ENCODE data around the gene STUM. TPM values are rescaled to one million over a fixed set of nuclear protein-coding genes. Genes with fewer than 3 reads are reported as not detected.
A peak's percentile ranks its signal among the peaks of the same experiment; 100 is the strongest.

Gene STUM
- total RNA-seq, 2 experiments from 2014 or later, result not detected

DNA sequence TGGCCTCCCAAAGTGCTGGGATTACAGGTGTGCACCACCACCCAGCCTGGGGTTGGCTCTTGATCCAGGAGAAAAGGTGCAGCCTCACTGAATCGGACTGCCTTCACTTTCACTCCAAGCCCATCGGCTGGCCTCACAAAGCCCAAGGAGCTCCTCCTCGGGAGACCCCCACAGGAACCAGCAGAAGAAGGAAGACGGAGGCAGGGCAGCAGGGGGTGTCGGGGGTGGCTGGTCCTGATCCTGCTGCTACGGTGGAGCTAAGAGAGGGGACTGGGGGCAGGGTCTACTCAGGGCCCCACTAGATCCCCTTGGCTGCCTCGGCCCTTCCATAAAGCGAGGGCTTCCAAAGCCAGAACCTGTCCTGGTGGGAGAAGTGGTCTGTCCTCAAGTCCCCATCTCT is 93.9 kb downstream of the STUM start:
- no peak overlapping the region for H3K27ac Mint-ChIP-seq
- H3K36me3 Mint-ChIP-seq (ENCODE audit: low read depth), result peaks cover 96% of the 10 kb centered on the region
- intact Hi-C loops (cut with DNase I, micrococcal nuclease), result no loop called here

DNA sequence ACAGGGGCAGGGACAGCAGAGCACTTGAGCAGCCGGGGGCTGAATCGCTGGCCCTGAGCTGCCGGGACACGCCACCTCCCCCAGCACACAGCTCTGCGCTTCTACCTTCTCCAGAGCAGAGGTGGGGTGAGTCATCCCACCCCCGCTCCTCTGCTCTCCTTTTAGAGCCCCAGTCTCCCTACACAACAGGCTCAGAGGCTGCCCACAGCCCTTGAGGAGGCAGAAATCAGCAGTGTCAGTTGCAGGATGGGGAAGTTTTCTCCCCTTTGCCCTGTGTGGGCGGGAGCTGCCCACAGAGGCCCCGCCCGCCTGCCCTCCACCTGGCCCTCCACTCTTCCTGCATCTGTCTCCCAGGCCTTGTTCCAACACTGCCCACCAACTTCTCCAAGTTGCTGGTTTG is 94.6 kb downstream of the STUM start:
- POLR2A ChIA-PET, result interaction anchor here (0.6 to 3.0 kb wide), 7 partner anchors 11 to 96 kb away, joined by 3 to 12 read pairs (median 5); partner anchors contain the start of gene ITPKB
- Histone ChIP-seq H3K27ac (ENCODE audit: low read depth in 1 of 2, low read length in 2 of 2) (peak overlapping the region; percentile 41 to 73), H3K9me3 (ENCODE audit: control insufficient read depth in 1 of 2, insufficient read depth in 1 of 2, low read length in 2 of 2) (no peaks in the 10 kb centered on the region), H3K27me3 (ENCODE audit: control insufficient read depth in 1 of 2, insufficient read depth in 2 of 2, low read length in 2 of 2) (no peaks in the 10 kb centered on the region), H3K4me3 (ENCODE audit: low read length) (no peak overlapping the region), H3K4me1 (ENCODE audit: insufficient read depth, low read length) (peaks cover 78% of the 10 kb centered on the region), H3K36me3 (ENCODE audit: insufficient read depth, low read length) (peaks cover 98% of the 10 kb centered on the region)
- intact Hi-C loops (cut with DNase I, micrococcal nuclease), result no loop called here
- CTCF ChIA-PET, result interaction anchor here (0.9 to 2.0 kb wide), 3 partner anchors 8 to 98 kb away, joined by 3 to 6 read pairs (median 4); no protein-coding TSS in a partner anchor
- no peaks in the 10 kb centered on the region for H3K9me3 Mint-ChIP-seq
- peak overlapping the region; percentile 75 for H3K4me3 Mint-ChIP-seq
- H3K4me1 Mint-ChIP-seq (ENCODE audit: low read depth), result peaks cover 51% of the 10 kb centered on the region
- peaks cover 96% of the 10 kb centered on the region for H3K36me3 Mint-ChIP-seq (ENCODE audit: low read depth)
- no peak for TF ChIP-seq CTCF (IDR thresholded peaks at IDR 0.05)
- no peak overlapping the region for H3K27ac Mint-ChIP-seq
- H3K27me3 Mint-ChIP-seq, result no peaks in the 10 kb centered on the region
- ATAC-seq (ENCODE audit: poor library complexity) (peak; percentile 75), DNase-seq (peak in 11 of 14 experiments; percentile 35 to 79 (median 58))

More for the DNA sequence above, 93.9 kb downstream of the STUM start:
- H3K9me3 Mint-ChIP-seq, result no peaks in the 10 kb centered on the region
- CTCF ChIA-PET, result interaction anchor here (0.9 to 2.0 kb wide), 3 partner anchors 16 to 99 kb away, joined by 3 to 6 read pairs (median 4); no protein-coding TSS in a partner anchor
- ATAC-seq (ENCODE audit: poor library complexity) (no peak), DNase-seq (peak in 1 of 14 experiments; percentile 2)
- no peak overlapping the region for H3K4me3 Mint-ChIP-seq
- peaks cover 55% of the 10 kb centered on the region for H3K4me1 Mint-ChIP-seq (ENCODE audit: low read depth)
- POLR2A ChIA-PET, result interaction anchor here (1.0 to 1.5 kb wide), 3 partner anchors 11 to 97 kb away, joined by 3 to 7 read pairs (median 6); partner anchors contain the start of gene ITPKB
- Histone ChIP-seq H3K27ac (ENCODE audit: low read depth in 1 of 2, low read length in 2 of 2) (peak overlapping the region; percentile 41 to 73), H3K9me3 (ENCODE audit: control insufficient read depth in 1 of 2, insufficient read depth in 1 of 2, low read length in 2 of 2) (no peaks in the 10 kb centered on the region), H3K4me1 (ENCODE audit: insufficient read depth, low read length) (peaks cover 78% of the 10 kb centered on the region), H3K36me3 (ENCODE audit: insufficient read depth, low read length) (peaks cover 98% of the 10 kb centered on the region), H3K27me3 (ENCODE audit: control insufficient read depth in 1 of 2, insufficient read depth in 2 of 2, low read length in 2 of 2) (no peaks in the 10 kb centered on the region), H3K4me3 (ENCODE audit: low read length) (no peak overlapping the region)
- TF ChIP-seq CTCF (IDR thresholded peaks at IDR 0.05), result no peak
- no peaks in the 10 kb centered on the region for H3K27me3 Mint-ChIP-seq

- Mint-ChIP-seq H3K27ac (no peak overlapping the region), H3K36me3 (ENCODE audit: low read depth) (peaks cover 96% of the 10 kb centered on the region), H3K9me3 (no peaks in the 10 kb centered on the region), H3K4me3 (peak overlapping the region; percentile 75), H3K27me3 (no peaks in the 10 kb centered on the region), H3K4me1 (ENCODE audit: low read depth) (peaks cover 45% of the 10 kb centered on the region)
- no peak overlapping the region for H3K4me3 ChIP-seq (ENCODE audit: low read length)
- ATAC-seq (ENCODE audit: poor library complexity), result peak; percentile 53
- no peaks in the 10 kb centered on the region for H3K9me3 ChIP-seq (ENCODE audit: control insufficient read depth in 1 of 2, insufficient read depth in 1 of 2, low read length in 2 of 2)
- ChIA-PET CTCF (interaction anchor here (0.8 to 2.0 kb wide), 7 partner anchors 9 to 97 kb away, joined by 3 to 7 read pairs (median 3); no protein-coding TSS in a partner anchor), POLR2A (interaction anchor here (0.6 to 3.0 kb wide), 14 partner anchors 9 to 96 kb away, joined by 3 to 18 read pairs (median 4); partner anchors contain the start of gene ITPKB)
- peak in 7 of 14 experiments; percentile 38 to 71 (median 52) for DNase-seq
- peaks cover 98% of the 10 kb centered on the region for H3K36me3 ChIP-seq (ENCODE audit: insufficient read depth, low read length)
- H3K27me3 ChIP-seq (ENCODE audit: control insufficient read depth in 1 of 2, insufficient read depth in 2 of 2, low read length in 2 of 2), result no peaks in the 10 kb centered on the region
- intact Hi-C loops (cut with DNase I, micrococcal nuclease), result no loop called here
- TF ChIP-seq CTCF (IDR thresholded peaks at IDR 0.05), result peak; percentile 28
- H3K4me1 ChIP-seq (ENCODE audit: insufficient read depth, low read length), result peaks cover 83% of the 10 kb centered on the region
- H3K27ac ChIP-seq (ENCODE audit: low read depth in 1 of 2, low read length in 2 of 2), result peak overlapping the region; percentile 55 to 73
Measured at GRCh38 chr1:226643611-226644540, 95.3 kb downstream of the STUM start.

All from CD4-positive, alpha-beta T cell (primary cell).